Smooth muscle cell (in vitro differentiated cells): ENCODE data around the gene FXYD4. TPM values are rescaled to one million over a fixed set of nuclear protein-coding genes. Genes with fewer than 3 reads are reported as not detected.

Experiments used
- DNase-seq: peaks from one replicate; lab custom pipeline; 2025; ENCODE audit not compliant: unreplicated experiment; lab: John Stamatoyannopoulos, UW
- H2AFZ ChIP-seq: fragments of 200-600 bp; sonication (generic); 2 replicates; pipeline ENCODE4 v1.6.0; 2016; ENCODE audit warnings: antibody characterized with exemption, low read depth, mild to moderate bottlenecking
- H3F3A ChIP-seq: fragments of 200-600 bp; sonication (generic); 2 replicates; pipeline ENCODE4 v1.6.0; 2017; ENCODE audit warnings: antibody characterized with exemption, low read depth
- H3K27ac ChIP-seq: fragments of 200-600 bp; sonication (generic); 2 replicates; pipeline ENCODE4 v1.5.1; 2016; ENCODE audit warnings: low read depth, mild to moderate bottlenecking
- H3K27me3 ChIP-seq: fragments of 200-600 bp; sonication (generic); 2 replicates; pipeline ENCODE4 v1.6.1; 2016; ENCODE audit warnings: low read depth, mild to moderate bottlenecking
- H3K36me3 ChIP-seq: fragments of 200-600 bp; sonication (generic); 2 replicates; pipeline ENCODE4 v1.5.1; 2016; ENCODE audit warnings: low read depth
- H3K4me1 ChIP-seq: fragments of 200-600 bp; sonication (generic); 2 replicates; pipeline ENCODE4 v1.5.1; 2016; ENCODE audit warnings: low read depth
- H3K4me2 ChIP-seq: fragments of 200-600 bp; sonication (generic); 2 replicates; pipeline ENCODE4 v1.6.0; 2016; ENCODE audit warnings: mild to moderate bottlenecking
- H3K4me3 ChIP-seq: fragments of 200-600 bp; sonication (generic); 2 replicates; pipeline ENCODE4 v1.5.1; 2016; ENCODE audit warnings: mild to moderate bottlenecking
- H3K79me2 ChIP-seq: fragments of 200-600 bp; sonication (generic); 2 replicates; pipeline ENCODE4 v1.6.0; 2016; ENCODE audit warnings: low read depth, mild to moderate bottlenecking
- H3K9ac ChIP-seq: fragments of 200-600 bp; sonication (generic); 2 replicates; pipeline ENCODE4 v1.6.0; 2016; ENCODE audit warnings: low read depth
- H3K9me3 ChIP-seq: fragments of 200-600 bp; sonication (generic); replicated peaks from 2 replicates; pipeline ENCODE4 v1.5.1; 2016; ENCODE audit warnings: low read depth
- H4K20me1 ChIP-seq: fragments of 200-600 bp; sonication (generic); 2 replicates; pipeline ENCODE4 v1.6.0; 2016; ENCODE audit warnings: low read depth
- CTCF ChIP-seq: fragments of 200-600 bp; sonication (generic); IDR thresholded peaks from 2 replicates; pipeline ENCODE4 v1.5.1; 2017; ENCODE audit warnings: borderline replicate concordance, mild to moderate bottlenecking, antibody characterized with exemption; ENCODE audit not compliant: insufficient read depth, poor library complexity, severe bottlenecking
- WGBS: methylation state at CpG from one replicate; pipeline ENCODE4 v1.1.7; 2016; ENCODE audit warnings: low lambda C conversion rate; 5-methylcytosine and 5-hydroxymethylcytosine counted together
- polyA plus RNA-seq: library from polyadenylated mRNA; unstranded; fragments of >200 nt; fragmentation: Nextera tagmentation; extraction: Ambion mirVana; gene quantifications from 2 replicates; pipeline ENCODE4 v1.2.1, GENCODE V29; 2016
- total RNA-seq: library from RNA; depleted of rRNA; stranded (reverse); fragments of >200 nt; gene quantifications from 2 replicates; pipeline ENCODE4 v1.2.3, GENCODE V29; 2014

Gene FXYD4
- total and polyA plus RNA-seq, 2 experiments from 2014 or later, result not detected

GRCh38 chr10:43417950-43418768 lies 46.7 kb downstream of the FXYD4 start:
- Histone ChIP-seq H3K79me2 (no peaks in the 10 kb centered on the region), H3K27ac (no peak overlapping the region), H3K9me3 (no peaks in the 10 kb centered on the region), H4K20me1 (no peaks in the 10 kb centered on the region), H3K4me3 (no peak overlapping the region), H3K36me3 (no peaks in the 10 kb centered on the region), H3K4me1 (peaks cover 5% of the 10 kb centered on the region), H3K4me2 (no peak overlapping the region), H2AFZ (no peak overlapping the region), H3F3A (peaks cover 16% of the 10 kb centered on the region), H3K9ac (no peak overlapping the region), H3K27me3 (no peaks in the 10 kb centered on the region)
- TF ChIP-seq CTCF, result no peak
- WGBS, result 80% methylated on average over 14 of the region's 14 CpGs
- no peak for DNase-seq

GRCh38 chr10:43419997-43420368 lies 48.5 kb downstream of the FXYD4 start:
- Histone ChIP-seq H3K36me3 (no peaks in the 10 kb centered on the region), H3K27me3 (no peaks in the 10 kb centered on the region), H2AFZ (peak overlapping the region; percentile 92), H3K27ac (peak overlapping the region; percentile 88), H4K20me1 (no peaks in the 10 kb centered on the region), H3K4me2 (peak overlapping the region; percentile 87), H3K9me3 (no peaks in the 10 kb centered on the region), H3K9ac (peak overlapping the region; percentile 49), H3F3A (peaks cover 16% of the 10 kb centered on the region), H3K79me2 (no peaks in the 10 kb centered on the region), H3K4me3 (peak overlapping the region; percentile 59), H3K4me1 (peaks cover 5% of the 10 kb centered on the region)
- WGBS, result 81% methylated on average over 18 of the region's 18 CpGs
- no peak for DNase-seq
- TF ChIP-seq CTCF, result no peak

GRCh38 chr10:43420369-43421200 lies 49.1 kb downstream of the FXYD4 start:
- H3K9ac ChIP-seq, result peak overlapping the region; percentile 70
- no peaks in the 10 kb centered on the region for H3K9me3 ChIP-seq
- H3F3A ChIP-seq, result peaks cover 16% of the 10 kb centered on the region
- H3K4me1 ChIP-seq, result peaks cover 5% of the 10 kb centered on the region
- peak overlapping the region; percentile 92 for H2AFZ ChIP-seq
- TF ChIP-seq CTCF, result no peak
- peak overlapping the region; percentile 87 for H3K4me2 ChIP-seq
- H3K4me3 ChIP-seq, result peak overlapping the region; percentile 59
- H3K27ac ChIP-seq, result peak overlapping the region; percentile 88
- DNase-seq, result peak; percentile 80
- H4K20me1 ChIP-seq, result no peaks in the 10 kb centered on the region
- no peaks in the 10 kb centered on the region for H3K27me3 ChIP-seq
- no peaks in the 10 kb centered on the region for H3K79me2 ChIP-seq
- 1% methylated on average over 63 of the region's 63 CpGs for WGBS
- H3K36me3 ChIP-seq, result no peaks in the 10 kb centered on the region
